Ovary (tissue), 3 donors: ENCODE data around the gene RANBP3.

Source experiments
- CTCF ChIP-seq, 3 donors: fragments of 450-650 bp in 2 of 3; fragments of 200-600 bp in 1 of 3; IDR thresholded peaks; one replicate each; pipeline versions ENCODE4 v1.5.1 to v1.8.0; 2016 to 2022; ENCODE audit warnings: antibody characterized with exemption in 3 of 3, mild to moderate bottlenecking in 1 of 3
- EP300 ChIP-seq: sonication (generic); formaldehyde crosslinking; IDR thresholded peaks from one replicate; pipeline ENCODE4 v1.6.1; 2017; ENCODE audit warnings: antibody characterized with exemption
- POLR2A ChIP-seq: fragments of 450-650 bp; IDR thresholded peaks from one replicate; pipeline ENCODE4 v1.6.1; 2017; ENCODE audit warnings: antibody characterized with exemption, mild to moderate bottlenecking, moderate library complexity
- donor health status: DM: no; HTN: no; CAD: no.

DNA sequence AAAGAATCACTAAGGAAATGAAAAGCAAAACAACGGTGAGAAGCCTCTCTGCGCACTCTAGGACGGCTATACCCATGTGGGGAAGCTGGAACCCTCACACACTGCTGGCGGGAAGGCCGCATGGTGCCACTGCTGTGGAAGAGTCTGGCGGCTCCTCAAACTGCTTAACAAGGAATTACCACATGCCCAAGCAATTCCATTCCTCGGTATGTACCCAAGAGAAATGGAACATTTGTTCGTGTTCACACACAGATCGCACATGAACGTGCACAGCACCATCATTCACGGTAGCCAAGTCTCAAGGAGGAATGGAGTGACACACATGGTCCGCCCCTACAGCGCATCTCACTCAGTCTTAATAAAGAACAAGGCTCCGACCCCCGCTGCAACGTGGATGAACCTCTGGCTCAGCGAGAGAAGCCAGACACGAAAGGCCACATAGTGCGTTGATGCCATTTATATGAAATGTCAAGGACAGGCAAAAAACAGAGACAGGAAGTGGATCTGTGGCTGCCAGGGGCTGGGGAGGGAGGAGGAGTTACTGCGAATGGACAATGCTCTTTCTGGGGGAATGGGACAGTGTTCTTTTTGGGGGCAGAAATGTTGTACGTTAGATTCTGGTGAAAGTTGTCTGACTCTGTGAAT is 56.3 kb downstream of the RANBP3 start:
- TF ChIP-seq POLR2A, result no peak
- TF ChIP-seq CTCF (IDR thresholded peaks at IDR 0.05), result no peak
- TF ChIP-seq EP300, result no peak
